H7 (cell line): ENCODE data around the gene SLX4IP. TPM values are rescaled to one million over a fixed set of nuclear protein-coding genes. Genes with fewer than 3 reads are reported as not detected.

Source experiments
- DNase-seq: peaks from one replicate; pipeline ENCODE4 v3.0.0; 2012
- H3K27me3 ChIP-seq: 2 replicates; pipeline ENCODE4 v1.6.0; 2011; ENCODE audit warnings: mild to moderate bottlenecking, low read length; ENCODE audit not compliant: control insufficient read depth, insufficient read depth
- H3K36me3 ChIP-seq: replicated peaks from 2 replicates; pipeline ENCODE4 v1.5.1; 2011; ENCODE audit warnings: low read length; ENCODE audit not compliant: control insufficient read depth, insufficient read depth
- H3K4me3 ChIP-seq: 2 replicates; pipeline ENCODE4 v1.5.1; 2011; ENCODE audit warnings: low read depth, mild to moderate bottlenecking, control low read depth, low read length, moderate library complexity; ENCODE audit not compliant: insufficient read depth
- total RNA-seq: library from RNA; depleted of rRNA; stranded (reverse); fragments of >200 nt; shearing (Covaris generic); gene quantifications from 2 replicates; pipeline ENCODE4 v1.2.3, GENCODE V29; 2014

SLX4IP gene
- total RNA-seq, 1 experiment from 2014 or later, result 3.9 TPM

- Histone ChIP-seq H3K27me3 (no peaks in the 10 kb centered on the region), H3K4me3 (peak overlapping the region; percentile 91), H3K36me3 (no peaks in the 10 kb centered on the region)
- peak; percentile 83 for DNase-seq
These were observed 656 bp upstream of the SLX4IP start for GRCh38 chr20:10434467-10434831.

GRCh38 chr20:10436053-10436699 lies 1.1 kb downstream of the SLX4IP start:
- Histone ChIP-seq H3K36me3 (no peaks in the 10 kb centered on the region), H3K4me3 (no peak overlapping the region), H3K27me3 (no peaks in the 10 kb centered on the region)
- no peak for DNase-seq

- Histone ChIP-seq H3K27me3 (no peaks in the 10 kb centered on the region), H3K4me3 (no peak overlapping the region), H3K36me3 (no peaks in the 10 kb centered on the region)
- DNase-seq, result no peak
These were observed 3.1 kb downstream of the SLX4IP start for GRCh38 chr20:10438217-10438616.

GRCh38 chr20:10443936-10444335 lies 8.8 kb downstream of the SLX4IP start:
- no peaks in the 10 kb centered on the region for H3K27me3 ChIP-seq
- no peaks in the 10 kb centered on the region for H3K36me3 ChIP-seq
- DNase-seq, result no peak
- H3K4me3 ChIP-seq, result no peak overlapping the region

- no peak for DNase-seq
- Histone ChIP-seq H3K4me3 (no peak overlapping the region), H3K36me3 (no peaks in the 10 kb centered on the region), H3K27me3 (no peaks in the 10 kb centered on the region)
These were observed 10.7 kb downstream of the SLX4IP start for GRCh38 chr20:10445758-10446157.

- no peaks in the 10 kb centered on the region for H3K27me3 ChIP-seq
- no peak overlapping the region for H3K4me3 ChIP-seq
- no peaks in the 10 kb centered on the region for H3K36me3 ChIP-seq
- DNase-seq, result no peak
These were observed 11.9 kb downstream of the SLX4IP start for GRCh38 chr20:10447028-10447427.

- H3K4me3 ChIP-seq, result no peak overlapping the region
- peak; percentile 14 for DNase-seq
- H3K27me3 ChIP-seq, result no peaks in the 10 kb centered on the region
- no peaks in the 10 kb centered on the region for H3K36me3 ChIP-seq
These were observed 13.4 kb downstream of the SLX4IP start for GRCh38 chr20:10448270-10449156.

- no peak overlapping the region for H3K4me3 ChIP-seq
These were observed 14.2 kb downstream of the SLX4IP start for GRCh38 chr20:10449270-10449669.

GRCh38 chr20:10453241-10453640 lies 18.1 kb downstream of the SLX4IP start:
- Histone ChIP-seq H3K36me3 (no peaks in the 10 kb centered on the region), H3K27me3 (no peaks in the 10 kb centered on the region), H3K4me3 (no peak overlapping the region)
- DNase-seq, result no peak

More at GRCh38 chr20:10449270-10449669, 14.2 kb downstream of the SLX4IP start:
- DNase-seq, result no peak
- Histone ChIP-seq H3K36me3 (no peaks in the 10 kb centered on the region), H3K27me3 (no peaks in the 10 kb centered on the region)

- no peaks in the 10 kb centered on the region for H3K27me3 ChIP-seq
These were observed 19.1 kb downstream of the SLX4IP start for GRCh38 chr20:10454151-10454750.

GRCh38 chr20:10461495-10461894 lies 26.4 kb downstream of the SLX4IP start:
- H3K36me3 ChIP-seq, result no peaks in the 10 kb centered on the region

More at GRCh38 chr20:10454151-10454750, 19.1 kb downstream of the SLX4IP start:
- DNase-seq, result no peak
- no peaks in the 10 kb centered on the region for H3K36me3 ChIP-seq
- H3K4me3 ChIP-seq, result no peak overlapping the region

GRCh38 chr20:10462516-10462915 lies 27.4 kb downstream of the SLX4IP start:
- no peaks in the 10 kb centered on the region for H3K36me3 ChIP-seq
- no peak for DNase-seq
- no peaks in the 10 kb centered on the region for H3K27me3 ChIP-seq
- H3K4me3 ChIP-seq, result no peak overlapping the region

More at GRCh38 chr20:10461495-10461894, 26.4 kb downstream of the SLX4IP start:
- no peaks in the 10 kb centered on the region for H3K27me3 ChIP-seq
- no peak overlapping the region for H3K4me3 ChIP-seq
- DNase-seq, result no peak

GRCh38 chr20:10463622-10464021 lies 28.5 kb downstream of the SLX4IP start:
- no peak for DNase-seq
- H3K27me3 ChIP-seq, result no peaks in the 10 kb centered on the region

GRCh38 chr20:10465135-10465534 lies 30.0 kb downstream of the SLX4IP start:
- H3K27me3 ChIP-seq, result no peaks in the 10 kb centered on the region
- DNase-seq, result no peak
- H3K4me3 ChIP-seq, result no peak overlapping the region
- no peaks in the 10 kb centered on the region for H3K36me3 ChIP-seq

More at GRCh38 chr20:10463622-10464021, 28.5 kb downstream of the SLX4IP start:
- no peaks in the 10 kb centered on the region for H3K36me3 ChIP-seq
- H3K4me3 ChIP-seq, result no peak overlapping the region

GRCh38 chr20:10466325-10466724 lies 31.2 kb downstream of the SLX4IP start:
- peak; percentile 21 for DNase-seq
- no peaks in the 10 kb centered on the region for H3K36me3 ChIP-seq
- no peaks in the 10 kb centered on the region for H3K27me3 ChIP-seq
- H3K4me3 ChIP-seq, result no peak overlapping the region
